HL-60/S4 (cell line): Measurements from ENCODE around the gene CD81.

Experiments
- in situ Hi-C: fragments of 300-500 bp; cut with MboI; formaldehyde crosslinking; loops from 2 replicates; pipeline ENCODE4 v1.14.3; 2022; ENCODE audit warnings: low sequenced_read_pairs

Gene CD81

DNA sequence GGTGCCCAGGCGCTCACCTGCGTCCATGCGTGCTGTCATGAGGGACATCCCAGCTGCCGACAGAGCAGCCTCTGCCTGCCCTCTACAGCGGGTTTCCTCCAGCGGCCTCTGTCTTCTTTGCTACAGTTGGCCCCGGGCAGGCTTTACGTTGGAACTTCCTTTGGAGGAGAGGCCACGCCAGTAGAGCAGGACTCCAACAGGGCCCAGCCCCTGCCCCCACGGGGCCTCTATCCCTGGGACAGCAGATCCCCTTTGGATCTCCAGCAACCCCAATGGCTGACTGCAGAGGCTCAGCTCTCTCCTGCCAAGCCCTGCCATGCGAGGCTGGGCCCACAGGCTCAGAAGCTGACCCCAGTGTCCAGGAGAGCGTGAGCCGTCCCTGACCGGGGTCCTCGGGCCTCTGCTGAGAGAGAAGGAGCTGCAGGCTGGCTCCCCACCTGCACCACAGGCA, 55.1 kb downstream of the CD81 start:
- in situ Hi-C loops = loop anchor here (10.0 kb wide), 1 partner anchor 83 kb away; no protein-coding TSS in a partner anchor

DNA sequence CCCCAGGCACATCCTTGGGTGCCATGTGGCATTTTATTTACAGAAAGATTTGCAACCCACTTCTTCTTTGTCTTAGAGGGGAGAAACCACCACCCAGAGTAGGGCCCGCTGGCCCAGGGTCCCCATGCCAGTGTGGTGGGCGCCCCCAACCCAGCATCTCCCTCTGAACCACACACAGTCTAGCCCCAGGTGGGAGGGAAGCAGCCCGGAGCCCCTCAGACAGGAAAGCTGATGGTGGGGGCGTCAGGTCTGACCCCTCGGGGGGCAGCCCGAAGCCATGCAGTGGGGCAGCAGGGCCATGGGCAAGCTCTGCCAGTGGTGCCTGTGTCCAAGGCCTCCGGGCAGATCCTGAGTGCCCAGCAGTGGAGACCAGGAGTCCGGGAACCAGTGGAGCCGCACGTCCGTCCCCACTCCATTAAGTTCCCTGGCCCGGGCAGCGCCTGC, 55.5 kb downstream of the CD81 start:
- in situ Hi-C loops = loop anchor here (10.0 kb wide), 1 partner anchor 82 kb away; no protein-coding TSS in a partner anchor

DNA sequence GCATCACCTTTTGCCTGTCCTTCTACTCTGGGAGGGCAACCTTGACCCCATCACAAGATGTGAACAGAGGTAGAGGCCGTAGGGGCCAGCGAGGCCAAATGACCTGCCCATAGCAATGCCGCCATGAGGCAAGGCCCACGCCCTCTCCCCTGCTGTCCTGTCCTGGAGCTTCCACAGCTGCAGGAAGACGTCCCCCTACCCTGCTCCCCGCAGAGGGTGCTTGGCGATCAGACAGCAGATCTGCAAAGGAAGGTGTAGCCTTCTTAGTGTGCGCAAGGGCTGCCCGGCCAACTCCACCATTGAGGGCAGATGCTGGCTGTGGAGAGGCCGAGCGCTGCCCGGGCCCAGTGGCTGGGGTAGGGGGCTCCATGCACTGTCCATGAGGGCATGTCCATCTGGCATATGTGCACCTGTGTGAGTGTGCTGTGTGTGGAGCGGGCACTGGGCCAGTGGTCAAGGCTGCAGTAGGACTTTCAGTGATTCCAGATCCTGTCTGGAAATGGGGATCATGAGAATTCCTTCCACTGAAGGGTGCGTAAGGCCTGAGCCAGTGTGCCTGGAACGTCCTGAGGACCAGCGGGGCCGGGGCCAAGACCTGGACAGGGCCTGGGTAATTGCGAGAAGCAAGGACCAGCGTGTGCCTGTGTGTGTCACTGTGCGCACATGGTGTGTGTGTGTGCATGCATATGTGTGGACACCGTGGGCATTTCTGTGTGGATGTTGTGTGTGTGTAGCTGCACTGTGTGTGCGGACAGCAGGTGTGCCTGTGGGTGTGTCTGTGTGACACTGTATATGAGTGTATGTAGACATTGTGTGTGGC, 56.2 kb downstream of the CD81 start:
- in situ Hi-C loops = loop anchor here (10.0 kb wide), 1 partner anchor 81 kb away; no protein-coding TSS in a partner anchor

DNA sequence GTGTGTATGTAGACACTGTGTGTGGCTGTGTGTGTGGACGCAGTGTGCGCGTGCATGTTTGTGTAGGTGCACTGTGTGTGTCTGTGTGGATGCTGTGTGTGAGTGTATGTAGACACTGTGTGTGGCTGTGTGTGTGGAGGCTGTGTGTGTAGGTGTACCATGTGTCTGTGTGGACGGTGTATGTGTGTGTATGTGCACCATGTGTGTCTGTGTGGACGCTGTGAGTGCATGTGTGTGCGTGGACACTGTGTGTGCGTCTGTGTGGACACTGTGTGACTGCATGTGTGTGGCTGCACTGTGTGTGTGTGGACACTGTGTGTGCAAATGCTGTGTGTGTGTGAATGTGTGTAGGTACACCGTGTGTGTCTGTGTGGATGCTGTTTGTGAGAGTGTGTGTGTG, 56.9 kb downstream of the CD81 start:
- in situ Hi-C loops = loop anchor here (10.0 kb wide), 1 partner anchor 81 kb away; no protein-coding TSS in a partner anchor

DNA sequence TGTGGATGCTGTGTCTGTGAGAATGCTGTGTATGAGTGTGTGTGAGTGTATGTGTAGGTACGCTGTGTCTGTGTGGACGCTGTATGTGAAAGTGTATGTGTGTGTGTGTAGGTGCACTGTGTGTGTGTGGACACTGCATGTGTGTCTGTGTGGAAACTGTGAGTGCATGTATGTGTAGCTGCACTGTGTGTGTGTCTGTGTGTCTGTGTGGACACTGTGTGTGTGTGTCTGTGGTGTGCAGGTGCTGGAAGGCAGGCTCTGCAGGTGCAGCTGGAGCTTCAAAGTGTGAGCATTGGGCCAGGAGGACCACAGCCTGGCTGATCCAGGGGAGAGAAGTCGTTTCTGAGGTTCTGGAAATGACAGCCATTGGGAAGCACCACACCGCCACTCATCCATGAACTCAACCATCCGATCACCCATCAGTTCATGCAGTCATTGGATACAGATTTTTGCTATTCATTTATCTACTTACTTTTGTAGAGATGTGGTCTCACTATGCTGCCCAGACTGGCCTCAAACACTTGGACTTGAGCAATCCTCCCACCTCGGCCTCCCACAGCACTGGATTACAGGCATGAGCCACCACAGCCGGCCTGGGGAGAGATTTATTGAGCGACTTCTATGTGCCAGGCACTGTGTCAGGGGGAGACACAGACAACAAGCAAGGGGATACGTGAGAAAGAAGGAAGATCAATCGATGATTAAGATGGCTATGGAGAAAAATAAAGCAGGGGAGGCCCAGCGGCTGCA, 57.6 kb downstream of the CD81 start:
- in situ Hi-C loops = loop anchor here (10.0 kb wide), 1 partner anchor 80 kb away; no protein-coding TSS in a partner anchor

DNA sequence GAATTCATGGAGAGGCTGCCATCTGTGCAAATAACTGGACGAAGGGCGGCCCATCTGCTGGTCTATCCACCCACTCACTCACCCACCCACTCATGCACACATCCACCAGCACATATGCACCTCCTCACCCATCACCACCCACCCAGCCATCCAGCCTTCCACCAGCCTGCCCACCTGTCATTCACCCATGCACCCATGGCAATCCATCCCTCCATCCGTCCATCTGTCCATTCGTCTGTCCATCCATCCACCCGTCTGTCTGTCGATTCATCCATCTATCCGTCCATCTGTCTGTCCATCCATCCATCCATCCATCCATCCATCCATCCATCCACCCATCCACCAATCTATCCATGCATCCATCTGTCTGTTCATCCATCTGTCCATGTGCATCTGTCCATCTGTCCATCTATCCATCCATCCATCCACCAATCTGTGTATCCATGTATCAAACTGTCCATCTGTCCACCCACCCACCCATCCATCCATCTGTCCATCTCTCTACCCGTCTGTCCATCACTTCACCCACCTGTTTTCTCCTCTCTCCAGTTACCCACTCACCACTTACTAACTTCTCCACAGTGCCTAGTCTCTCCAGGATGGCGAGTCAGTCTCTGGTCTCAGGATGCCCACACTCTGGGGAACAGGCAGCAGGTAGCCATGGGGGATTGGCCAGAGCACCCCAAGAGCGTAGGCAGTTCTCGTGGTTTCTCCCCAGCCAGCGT, 58.3 kb downstream of the CD81 start:
- in situ Hi-C loops = loop anchor here (10.0 kb wide), 1 partner anchor 79 kb away; no protein-coding TSS in a partner anchor

DNA sequence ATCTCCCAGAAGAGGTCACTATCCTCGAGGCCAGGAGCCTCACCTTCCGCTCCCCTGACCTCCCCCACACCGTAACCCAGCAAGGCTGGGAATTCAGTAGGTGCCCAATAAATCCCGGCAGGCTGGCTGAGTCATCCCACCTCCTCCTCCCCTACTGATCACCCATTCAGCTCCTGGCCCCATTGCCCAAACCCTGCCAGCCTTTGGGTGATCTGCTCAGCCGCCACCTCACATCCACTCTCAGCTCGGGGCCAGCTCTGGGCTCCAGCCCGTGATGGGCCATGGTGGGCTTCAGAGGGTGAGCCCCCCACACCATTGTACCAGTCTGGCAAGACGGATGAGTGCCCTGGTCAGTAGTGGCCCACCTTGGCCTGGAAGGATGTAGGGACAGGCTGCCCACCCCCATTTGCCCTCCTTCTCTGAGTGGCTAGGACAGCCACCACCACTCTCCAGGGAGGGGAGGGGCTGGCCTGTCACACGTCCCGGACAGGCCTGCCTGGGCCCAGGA, 59.0 kb downstream of the CD81 start:
- in situ Hi-C loops = loop anchor here (10.0 kb wide), 1 partner anchor 79 kb away; no protein-coding TSS in a partner anchor

DNA sequence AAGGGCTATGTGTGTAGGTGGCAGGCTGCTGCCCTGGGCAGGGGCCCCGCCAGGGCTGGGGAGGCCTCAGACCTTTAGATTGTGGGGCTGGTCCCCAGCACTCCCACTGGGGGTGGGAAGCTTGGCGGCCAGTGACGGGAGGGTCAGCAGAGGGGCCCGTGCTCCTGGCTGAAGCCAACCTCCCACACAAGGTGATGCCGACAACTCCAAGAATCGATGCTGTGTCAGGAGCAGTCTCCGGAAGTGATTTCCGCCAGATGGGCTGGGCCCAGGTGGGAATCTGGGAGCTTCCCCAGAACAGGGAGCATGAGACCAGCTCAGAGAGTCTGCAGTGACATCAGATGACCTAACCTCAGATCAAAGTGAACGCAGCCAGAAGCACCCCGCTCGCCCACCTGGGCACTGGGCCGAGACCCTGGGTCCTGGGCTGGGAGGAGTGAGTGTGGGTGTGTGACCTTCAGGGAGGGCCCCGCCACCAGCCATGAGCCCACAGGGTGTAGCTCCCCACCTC, 59.5 kb downstream of the CD81 start:
- in situ Hi-C loops = loop anchor here (10.0 kb wide), 1 partner anchor 78 kb away; no protein-coding TSS in a partner anchor

DNA sequence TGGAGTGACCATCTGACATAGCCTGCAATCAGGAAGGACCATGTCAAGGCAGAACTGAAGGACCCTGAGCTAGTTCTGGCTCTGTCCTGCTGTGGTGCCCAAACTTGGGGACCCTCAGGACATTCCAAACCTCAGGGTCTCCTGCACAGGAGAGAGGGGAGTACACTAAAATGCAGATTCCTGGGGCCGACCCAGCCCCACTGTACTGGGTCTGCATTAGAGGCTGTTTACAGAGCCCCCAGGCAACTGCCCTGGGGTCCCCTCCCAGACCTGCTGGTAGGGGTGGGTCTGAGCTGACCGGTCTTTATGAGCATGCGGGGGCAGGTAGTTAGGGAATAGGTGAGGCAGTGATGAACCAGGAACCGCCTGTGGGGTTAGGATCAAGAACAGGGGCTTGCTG, 60.4 kb downstream of the CD81 start:
- in situ Hi-C loops = loop anchor here (10.0 kb wide), 1 partner anchor 77 kb away; no protein-coding TSS in a partner anchor

DNA sequence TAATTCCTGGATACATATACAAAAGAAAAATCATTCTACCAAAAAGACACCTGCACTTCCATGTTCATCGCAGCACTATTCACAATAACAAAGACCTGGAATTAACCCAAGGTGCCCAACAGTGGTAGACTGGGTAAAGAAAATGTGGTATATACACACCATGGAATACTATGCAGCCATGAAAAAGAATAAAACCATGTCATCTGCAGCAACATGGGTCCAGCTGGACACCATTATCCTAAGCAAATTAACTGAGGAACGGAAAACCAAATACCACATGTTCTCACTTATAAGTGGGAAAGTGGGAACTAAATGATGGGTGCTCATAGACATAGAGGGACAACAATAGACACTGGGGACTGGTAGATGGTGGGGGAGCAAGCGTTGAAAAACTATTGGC, 62.7 kb downstream of the CD81 start:
- in situ Hi-C loops = loop anchor here (10.0 kb wide), 1 partner anchor 75 kb away; no protein-coding TSS in a partner anchor

DNA sequence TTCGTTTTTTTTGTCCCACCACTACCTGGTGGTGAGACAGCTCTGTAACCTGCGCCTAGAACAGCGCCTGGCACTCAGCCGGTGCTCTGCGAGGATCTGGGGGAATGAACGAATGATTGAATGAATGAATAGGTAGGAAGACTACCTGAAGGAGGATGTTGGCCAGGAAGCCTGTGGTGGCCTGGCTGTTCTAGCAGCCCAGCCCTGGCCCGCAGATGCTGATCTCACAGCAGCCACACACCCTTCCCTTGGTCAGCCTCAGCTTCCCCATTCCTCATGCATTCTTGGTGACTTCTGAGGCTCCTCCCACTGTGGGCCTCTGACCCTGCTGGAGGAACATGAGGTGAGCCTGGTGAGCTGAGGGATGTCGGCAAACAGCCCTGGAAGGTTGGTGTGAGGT, 63.5 kb downstream of the CD81 start:
- in situ Hi-C loops = no loop called here

DNA sequence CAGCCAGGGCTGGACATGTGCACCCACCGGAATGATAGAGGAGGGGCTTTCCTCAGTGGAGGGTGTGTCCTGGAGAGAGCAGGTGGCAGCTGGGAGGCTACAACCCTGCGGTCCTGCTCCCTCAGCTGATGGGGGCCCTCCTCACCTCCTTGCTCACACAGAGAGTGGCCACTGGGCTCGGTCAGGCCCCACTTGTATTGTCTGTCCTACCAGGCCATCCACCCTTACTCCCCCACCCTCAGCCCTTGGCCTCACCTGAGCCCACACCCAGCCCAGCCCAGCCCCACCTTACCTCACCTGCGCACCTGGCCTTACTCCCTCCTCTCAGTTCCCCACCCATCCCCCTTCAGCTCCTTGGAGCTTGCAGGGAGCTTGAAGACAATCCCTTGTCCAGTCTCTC, 64.1 kb downstream of the CD81 start:
- in situ Hi-C loops = no loop called here

DNA sequence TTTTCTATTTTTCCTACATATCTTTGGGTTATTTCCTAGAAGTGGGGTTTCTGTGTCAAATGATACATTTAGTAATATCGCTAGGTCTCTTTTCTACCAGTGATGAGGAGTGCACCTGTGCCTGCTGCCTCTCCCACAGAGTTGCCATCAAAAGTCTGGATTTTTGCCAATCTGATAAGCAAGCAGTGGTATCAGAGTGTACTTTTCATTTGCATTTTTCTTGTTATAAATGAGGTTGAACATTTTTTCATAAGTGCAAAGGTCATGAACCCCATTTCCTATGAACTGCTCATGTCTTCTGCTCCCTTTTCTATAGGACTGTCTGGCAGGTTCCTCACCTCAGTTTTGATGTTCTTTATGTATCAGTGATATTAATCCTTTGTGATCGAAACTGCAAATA, 65.5 kb downstream of the CD81 start:
- in situ Hi-C loops = no loop called here

DNA sequence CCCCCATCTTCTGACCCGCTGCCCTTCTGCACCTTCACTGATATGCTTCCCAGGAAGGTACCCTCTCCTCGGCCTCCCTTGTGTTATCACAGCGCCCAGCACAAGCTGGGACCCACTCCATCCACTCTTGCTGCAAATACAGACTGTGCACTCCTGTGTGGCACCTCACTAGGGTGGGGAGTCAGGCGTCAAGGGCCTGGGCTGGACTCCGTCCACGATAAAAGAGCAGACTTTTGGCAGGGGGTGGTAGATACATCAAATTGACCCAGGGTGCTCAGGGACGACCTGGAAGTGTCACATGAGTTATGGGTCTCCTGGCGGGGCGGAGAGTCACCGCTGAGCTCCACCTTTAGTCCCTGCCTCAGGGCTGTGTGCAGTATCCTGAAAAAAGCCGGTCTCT, 66.3 kb downstream of the CD81 start:
- in situ Hi-C loops = no loop called here

DNA sequence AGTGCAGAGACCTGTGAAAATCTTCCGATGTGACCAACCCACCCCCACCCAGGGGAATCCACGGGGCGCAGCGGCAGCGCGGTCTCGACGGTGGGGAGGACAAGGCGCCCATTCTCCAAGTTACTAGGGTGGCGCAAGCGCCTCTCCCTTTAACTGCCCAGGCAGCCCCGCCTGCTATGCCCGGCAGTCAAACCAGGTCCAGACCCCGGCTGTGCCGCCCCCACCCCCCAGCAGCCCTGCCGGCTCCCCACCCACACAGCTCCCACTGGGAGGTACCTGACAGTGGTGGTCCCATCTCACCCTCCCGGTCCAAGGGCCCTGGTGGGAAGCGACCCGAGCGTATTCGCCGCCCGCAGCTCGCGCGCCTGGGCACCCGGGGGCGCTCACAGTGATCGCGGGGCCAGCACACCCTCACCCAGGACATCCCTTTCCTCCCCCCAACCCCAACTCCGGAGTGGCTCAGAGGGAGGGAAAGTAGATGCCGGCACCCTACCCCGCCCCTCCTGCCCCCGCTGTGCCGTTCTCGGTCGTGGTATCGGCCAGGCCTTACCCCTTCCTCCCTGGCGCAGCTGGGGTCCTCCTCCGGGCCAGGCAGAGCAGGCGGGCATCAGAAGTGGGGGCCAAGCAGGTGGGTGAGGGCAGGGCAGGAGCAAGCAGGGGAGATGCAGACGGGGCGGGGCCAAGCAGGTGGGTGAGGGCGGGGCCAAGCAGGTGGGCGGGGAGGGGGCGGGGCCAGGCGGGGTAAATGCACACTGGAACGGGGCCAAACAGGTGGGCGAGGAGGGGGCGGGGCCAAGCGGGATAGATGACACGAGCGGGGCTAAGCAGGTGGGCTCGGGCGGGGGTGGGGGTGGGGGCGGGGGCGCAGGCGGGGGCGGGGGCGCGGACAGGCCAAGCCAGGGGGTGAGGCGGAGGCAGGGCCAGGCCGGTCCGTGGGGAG, 67.0 kb downstream of the CD81 start, which contains the start of gene TRPM5:
Gene TRPM5 (minus strand): TSS at position 634 of the 940 bp plus-strand sequence. CDS start 21,478 bp downstream, outside the sequence.
- in situ Hi-C loops = no loop called here

DNA sequence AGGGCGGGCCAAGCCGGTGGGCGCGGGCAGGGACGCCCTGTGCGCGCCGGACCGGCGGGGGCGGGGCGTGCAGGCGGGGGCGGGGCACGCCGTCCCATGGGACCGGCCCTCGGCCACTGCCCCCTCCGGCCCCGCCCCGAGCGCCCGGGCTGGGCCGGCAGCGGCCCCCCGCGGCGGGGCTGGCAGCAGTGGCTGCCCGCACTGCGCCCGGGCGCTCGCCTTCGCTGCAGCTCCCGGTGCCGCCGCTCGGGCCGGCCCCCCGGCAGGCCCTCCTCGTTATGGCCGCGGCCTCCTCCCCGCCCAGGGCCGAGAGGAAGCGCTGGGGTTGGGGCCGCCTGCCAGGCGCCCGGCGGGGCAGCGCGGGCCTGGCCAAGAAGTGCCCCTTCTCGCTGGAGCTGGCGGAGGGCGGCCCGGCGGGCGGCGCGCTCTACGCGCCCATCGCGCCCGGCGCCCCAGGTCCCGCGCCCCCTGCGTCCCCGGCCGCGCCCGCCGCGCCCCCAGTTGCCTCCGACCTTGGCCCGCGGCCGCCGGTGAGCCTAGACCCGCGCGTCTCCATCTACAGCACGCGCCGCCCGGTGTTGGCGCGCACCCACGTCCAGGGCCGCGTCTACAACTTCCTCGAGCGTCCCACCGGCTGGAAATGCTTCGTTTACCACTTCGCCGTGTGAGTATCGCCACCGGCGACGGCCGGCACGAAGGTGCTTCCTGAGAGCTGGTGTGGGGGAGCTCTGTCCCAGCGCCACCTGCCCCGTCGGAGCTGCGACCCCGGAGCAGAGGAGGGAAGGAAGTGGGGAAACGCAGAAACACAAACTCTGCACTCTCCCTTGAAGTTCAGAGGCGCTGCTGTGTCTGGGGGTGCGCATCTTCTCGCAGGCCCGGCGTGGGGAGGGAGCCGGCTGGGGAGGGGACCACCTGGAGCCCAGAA, 68.0 kb downstream of the CD81 start, which contains the start of gene KCNQ1:
Gene KCNQ1 (plus strand): TSS at position 188 of the 925 bp plus-strand sequence. CDS start 91 bp downstream, at position 279.
- in situ Hi-C loops = no loop called here

DNA sequence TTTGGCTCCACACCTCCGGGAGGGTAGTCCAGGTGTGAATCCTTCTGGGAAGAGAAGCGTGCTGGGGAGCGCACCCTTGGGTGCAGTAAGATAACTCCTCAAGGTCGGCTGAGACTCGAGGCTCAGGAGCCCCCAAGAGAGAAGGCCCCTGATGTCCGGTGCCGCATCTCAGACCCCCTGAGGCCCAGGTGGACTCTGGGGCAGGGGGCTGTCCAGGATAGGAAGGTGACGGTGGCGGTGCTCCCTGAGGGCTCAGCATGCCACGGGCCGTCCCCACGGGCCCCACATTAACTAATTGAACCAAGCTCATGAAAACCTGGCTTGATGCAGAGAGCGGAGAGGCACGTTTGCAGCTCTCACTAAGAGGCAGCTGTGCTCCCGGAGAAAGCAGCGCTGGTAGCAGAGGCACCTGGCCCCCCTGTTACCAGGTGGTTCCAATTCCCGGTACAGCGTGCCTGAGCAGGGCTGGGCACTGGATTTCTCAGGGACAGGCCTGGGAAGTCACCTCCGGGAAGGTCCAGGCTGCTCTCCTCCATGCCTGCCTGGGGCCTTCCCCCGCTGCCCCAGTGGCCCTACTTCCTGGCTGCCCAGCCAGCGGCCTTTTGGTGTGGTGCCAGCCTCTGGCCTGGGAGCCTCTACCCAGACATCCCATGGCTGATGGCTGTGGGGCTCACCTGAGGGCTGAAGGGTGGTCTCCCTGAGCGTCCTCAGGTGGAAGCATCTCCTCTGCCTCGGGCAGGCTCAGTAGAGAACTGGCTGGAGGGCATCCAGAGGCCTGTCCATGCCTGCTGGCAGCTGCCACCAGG, 68.8 kb downstream of the CD81 start:
- in situ Hi-C loops = no loop called here
